HG03432 (cell line): ENCODE data around the gene ANKRD27.

Experiments used
- ATAC-seq: cut with Tn5 transposase; IDR thresholded peaks from one replicate; pipeline ENCODE4 v1.9.1; 2021; ENCODE audit warnings: mild to moderate bottlenecking, moderate library complexity; ENCODE audit not compliant: unreplicated experiment

ANKRD27 gene

DNA sequence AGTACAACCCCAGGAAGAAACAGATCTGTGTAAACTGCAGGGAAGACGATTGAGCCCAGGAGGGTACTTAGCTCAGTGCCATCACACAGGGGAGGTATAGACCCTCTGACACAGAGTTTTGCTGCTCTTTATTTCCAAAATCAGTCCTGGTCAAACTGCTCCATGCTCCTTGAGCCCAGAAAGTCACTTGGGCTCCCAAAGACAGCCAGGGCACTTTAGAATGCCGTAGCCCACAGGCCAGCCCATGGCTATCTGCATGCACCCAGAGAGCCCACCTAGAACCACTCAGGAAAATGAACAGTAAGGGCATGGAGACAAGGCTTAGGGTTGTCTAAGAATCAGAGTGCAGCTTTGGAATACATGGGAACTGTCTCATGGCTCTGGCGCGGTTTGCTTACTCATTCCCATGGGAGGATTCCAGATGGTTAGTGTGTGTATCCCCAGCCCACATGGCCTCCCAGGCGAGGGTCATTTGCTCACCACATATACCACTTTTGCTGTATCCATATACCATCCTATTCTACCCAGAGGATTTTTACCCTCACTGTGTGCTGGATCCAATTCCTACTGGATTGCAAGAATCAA is 108.6 kb downstream of the ANKRD27 start:
- no peak for ATAC-seq

DNA sequence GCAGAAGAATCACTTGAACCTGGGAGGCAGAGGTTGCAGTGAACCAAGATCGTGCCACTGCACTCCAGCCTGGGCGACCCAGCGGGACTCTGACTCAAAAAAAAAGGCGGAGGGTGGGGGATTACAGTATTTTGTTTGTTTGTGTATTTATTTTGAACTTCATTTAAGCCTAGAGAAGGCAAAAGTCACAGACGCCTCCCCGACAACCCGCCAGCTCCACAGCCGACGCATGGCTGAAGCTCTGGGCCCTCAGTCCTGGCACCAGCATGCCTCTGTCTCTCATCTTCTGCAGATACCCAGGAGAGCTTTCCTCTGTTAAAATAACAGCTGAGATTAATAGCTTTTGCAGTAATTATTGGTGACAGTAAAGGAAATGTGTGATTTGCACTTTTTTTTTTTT is 111.2 kb downstream of the ANKRD27 start:
- no peak for ATAC-seq

DNA sequence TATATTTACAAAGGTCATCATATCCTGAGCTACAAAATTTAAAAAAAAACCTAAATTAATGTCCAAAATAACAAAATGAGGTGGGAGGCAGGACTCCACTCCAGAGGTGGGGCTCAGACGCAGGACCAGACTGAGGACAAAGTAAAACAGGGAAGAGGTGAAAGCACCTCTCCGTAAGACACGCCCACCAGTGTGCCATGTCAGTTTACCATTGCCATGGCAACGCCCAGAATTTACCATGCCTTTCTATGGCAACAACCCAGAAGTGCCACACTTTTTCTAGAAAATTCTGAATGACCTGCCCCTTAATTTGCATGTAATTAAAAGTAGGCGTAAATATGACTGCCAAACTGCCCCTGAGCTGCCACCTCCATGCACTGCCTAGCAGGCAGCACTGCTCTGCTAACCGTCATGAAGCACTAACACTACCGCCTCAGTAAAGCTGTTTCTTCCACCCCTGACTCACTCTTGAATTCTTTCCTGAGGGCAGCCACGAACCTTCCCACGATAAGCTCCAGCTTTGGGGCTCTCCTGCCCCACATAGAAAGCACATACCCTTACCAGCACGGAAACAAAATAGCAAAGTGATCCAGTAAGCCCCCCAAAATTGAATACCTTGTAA is 116.3 kb downstream of the ANKRD27 start:
- ATAC-seq: no peak

GRCh38 chr19:32555786-32556185 is 119.2 kb downstream of the ANKRD27 start:
- no peak for ATAC-seq

- ATAC-seq: no peak
These were observed 124.3 kb downstream of the ANKRD27 start for GRCh38 chr19:32550666-32551065.
